Suprapubic skin (tissue), 3 donors: ENCODE measurements around the gene YARS1.

ENCODE experiments used
- EP300 ChIP-seq: sonication (generic); formaldehyde crosslinking; IDR thresholded peaks from one replicate; pipeline ENCODE4 v1.6.1; 2017; ENCODE audit warnings: antibody characterized with exemption
- POLR2A ChIP-seq, 2 donors: fragments of 450-650 bp; IDR thresholded peaks; one replicate each; pipeline ENCODE4 v1.6.1; 2017; ENCODE audit warnings: antibody characterized with exemption in 2 of 2, mild to moderate bottlenecking in 2 of 2, moderate library complexity in 2 of 2
- TF ChIP-seq, protein P1 (sequence below), 2 donors: fragments of 200-600 bp in 1 of 2; fragments of 450-650 bp in 1 of 2; sonication (generic) in 1 of 2; IDR thresholded peaks; one replicate each; pipeline ENCODE4 v1.5.1; 2016 to 2019; ENCODE audit warnings: antibody characterized with exemption in 2 of 2, mild to moderate bottlenecking in 1 of 2, moderate library complexity in 1 of 2

DNA sequence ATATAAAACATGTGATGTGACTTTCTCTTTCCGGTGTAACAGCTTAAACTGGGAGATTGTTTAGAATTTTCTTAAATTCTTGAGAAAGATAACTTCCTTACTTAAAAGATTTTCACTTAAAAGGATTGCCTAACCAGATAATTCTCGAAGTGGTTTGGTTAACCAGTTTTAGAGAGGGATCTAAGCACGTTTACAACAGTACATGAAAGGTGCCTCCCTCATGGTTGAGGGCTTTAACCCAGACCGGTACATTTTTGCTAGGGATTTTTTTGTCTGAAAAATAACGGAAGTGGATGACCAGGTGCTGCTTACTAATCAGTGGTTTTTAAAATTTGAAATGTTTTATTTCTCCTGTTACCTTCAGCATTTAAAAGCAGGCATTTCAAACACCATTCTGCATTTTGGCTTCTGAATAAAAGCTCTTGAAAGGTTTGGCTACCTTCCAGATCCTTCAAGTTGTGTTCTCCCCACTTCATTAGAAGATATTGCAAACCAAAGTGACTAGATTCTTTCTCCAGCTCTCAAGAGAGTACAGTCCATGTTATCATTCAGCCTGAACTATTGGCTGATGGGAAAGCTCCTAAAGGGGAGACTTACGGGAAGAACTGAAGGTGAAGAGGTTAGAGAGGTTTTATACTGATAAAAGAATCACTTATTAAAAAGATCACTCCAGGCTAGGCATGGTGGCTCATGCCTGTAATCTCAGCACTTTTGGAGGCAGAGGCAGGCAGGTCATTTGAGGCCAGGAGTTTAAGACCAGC, 13.1 kb upstream of the YARS1 start:
- TF ChIP-seq, protein P1, sequence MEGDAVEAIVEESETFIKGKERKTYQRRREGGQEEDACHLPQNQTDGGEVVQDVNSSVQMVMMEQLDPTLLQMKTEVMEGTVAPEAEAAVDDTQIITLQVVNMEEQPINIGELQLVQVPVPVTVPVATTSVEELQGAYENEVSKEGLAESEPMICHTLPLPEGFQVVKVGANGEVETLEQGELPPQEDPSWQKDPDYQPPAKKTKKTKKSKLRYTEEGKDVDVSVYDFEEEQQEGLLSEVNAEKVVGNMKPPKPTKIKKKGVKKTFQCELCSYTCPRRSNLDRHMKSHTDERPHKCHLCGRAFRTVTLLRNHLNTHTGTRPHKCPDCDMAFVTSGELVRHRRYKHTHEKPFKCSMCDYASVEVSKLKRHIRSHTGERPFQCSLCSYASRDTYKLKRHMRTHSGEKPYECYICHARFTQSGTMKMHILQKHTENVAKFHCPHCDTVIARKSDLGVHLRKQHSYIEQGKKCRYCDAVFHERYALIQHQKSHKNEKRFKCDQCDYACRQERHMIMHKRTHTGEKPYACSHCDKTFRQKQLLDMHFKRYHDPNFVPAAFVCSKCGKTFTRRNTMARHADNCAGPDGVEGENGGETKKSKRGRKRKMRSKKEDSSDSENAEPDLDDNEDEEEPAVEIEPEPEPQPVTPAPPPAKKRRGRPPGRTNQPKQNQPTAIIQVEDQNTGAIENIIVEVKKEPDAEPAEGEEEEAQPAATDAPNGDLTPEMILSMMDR (IDR thresholded peaks at IDR 0.05), result no peak
- no peak for TF ChIP-seq POLR2A (IDR thresholded peaks at IDR 0.05)
- TF ChIP-seq EP300, result no peak
